ENCODE data around the gene FOXQ1.

Gene FOXQ1

GRCh38 chr6:1310628-1311399 lies 1.1 kb upstream of the FOXQ1 start (continued):
- TF ChIP-seq ZNF155 (tag by site-specific recombination; IDR thresholded peaks at IDR 0.05) (no peak), ZNF623 (tag by site-specific recombination; IDR thresholded peaks at IDR 0.05) (0 out of 2 replicates have a peak, but pooled peaks have one; percentile 11), ZSCAN23 (tag by site-specific recombination; IDR thresholded peaks at IDR 0.05) (no peak), ZNF626 (tag by site-specific recombination; IDR thresholded peaks at IDR 0.05) (no peak), ZNF138 (tag by site-specific recombination; IDR thresholded peaks at IDR 0.05; ENCODE audit: borderline replicate concordance) (no peak), KLF1 (tag by site-specific recombination; IDR thresholded peaks at IDR 0.05) (peak; percentile 50), CTCF (tag by site-specific recombination; IDR thresholded peaks at IDR 0.05) (no peak), ZBTB21 (tag by site-specific recombination; IDR thresholded peaks at IDR 0.05) (no peak), ZNF580 (tag by site-specific recombination; IDR thresholded peaks at IDR 0.05) (no peak), ZNF202 (tag by site-specific recombination; IDR thresholded peaks at IDR 0.05; ENCODE audit: borderline replicate concordance) (no peak), ZNF544 (tag by site-specific recombination; IDR thresholded peaks at IDR 0.05) (no peak), ZNF311 (tag by site-specific recombination; IDR thresholded peaks at IDR 0.05; ENCODE audit: borderline replicate concordance) (no peak), ZBTB49 (tag by site-specific recombination; IDR thresholded peaks at IDR 0.05; ENCODE audit: low read depth) (no peak), ZBTB26 (tag by site-specific recombination; optimal IDR thresholded peaks at IDR 0.05) (no peak), PRDM4 (tag by site-specific recombination; IDR thresholded peaks at IDR 0.05) (no peak), ZNF18 (tag by site-specific recombination; IDR thresholded peaks at IDR 0.05) (no peak), ZNF146 (tag by site-specific recombination; IDR thresholded peaks at IDR 0.05) (no peak), ZNF280D (tag by site-specific recombination; IDR thresholded peaks at IDR 0.05) (no peak), SP7 (tag by site-specific recombination; IDR thresholded peaks at IDR 0.05) (no peak), ZNF266 (tag by site-specific recombination; IDR thresholded peaks at IDR 0.05; ENCODE audit: low read depth) (no peak), ZNF23 (tag by site-specific recombination; IDR thresholded peaks at IDR 0.05; ENCODE audit: borderline replicate concordance) (no peak), ZNF37A (tag by site-specific recombination; IDR thresholded peaks at IDR 0.05) (no peak), FEZF1 (tag by site-specific recombination; IDR thresholded peaks at IDR 0.05) (peak; percentile 25; the same call in 1 of the 2 replicates), ZNF837 (tag by site-specific recombination; IDR thresholded peaks at IDR 0.05) (no peak), ZNF184 (tag by site-specific recombination; IDR thresholded peaks at IDR 0.05) (0 out of 2 replicates have a peak, but pooled peaks have one; percentile 22), ZNF792 (tag by site-specific recombination; IDR thresholded peaks at IDR 0.05) (no peak), MYNN (tag by site-specific recombination; IDR thresholded peaks at IDR 0.05; ENCODE audit: borderline replicate concordance) (no peak)
